Activated CD4-positive, alpha-beta T cell treated with anti-CD3 and anti-CD28 coated beads, Interleukin-10, Interleukin-2, amounts not matched to agents 100 ng/mL and 50 ng/mL, durations not matched to agents 16 hours and 8 hours (primary cell): Measurements from ENCODE around the gene TNPO1.

Experiments
- DNase-seq: peaks from one replicate; pipeline ENCODE4 v3.0.0-alpha.2; 2020

Gene TNPO1

GRCh38 chr5:72936893-72937292 lies 120.4 kb downstream of the TNPO1 start:
- no peak for DNase-seq

GRCh38 chr5:72937517-72938061 lies 121.1 kb downstream of the TNPO1 start:
- DNase-seq, result no peak

GRCh38 chr5:72938206-72938605 lies 121.7 kb downstream of the TNPO1 start:
- no peak for DNase-seq

- DNase-seq, result no peak
Measured at GRCh38 chr5:72940082-72940481, 123.6 kb downstream of the TNPO1 start.

GRCh38 chr5:72943307-72943706 lies 126.8 kb downstream of the TNPO1 start:
- DNase-seq, result no peak

GRCh38 chr5:72947498-72947897 lies 131.0 kb downstream of the TNPO1 start:
- DNase-seq, result no peak

GRCh38 chr5:72949481-72949880 lies 133.0 kb downstream of the TNPO1 start:
- no peak for DNase-seq

GRCh38 chr5:72951671-72952468 lies 135.4 kb downstream of the TNPO1 start:
- DNase-seq, result no peak

- no peak for DNase-seq
Measured at GRCh38 chr5:72954389-72954788, 137.9 kb downstream of the TNPO1 start.

GRCh38 chr5:72955143-72955767 lies 138.8 kb downstream of the TNPO1 start:
- DNase-seq, result no peak

GRCh38 chr5:72955768-72956323 lies 139.4 kb downstream of the TNPO1 start, which contains the start of gene FCHO2:
Gene FCHO2, plus strand, starts transcription at chr5:72956041. Its CDS starts 56 bp downstream, at chr5:72956097.
- DNase-seq, result peak; percentile 97

- DNase-seq, result peak; percentile 16
Measured at GRCh38 chr5:72956324-72957140, 140.1 kb downstream of the TNPO1 start.

- DNase-seq, result no peak
Measured at GRCh38 chr5:72957337-72957736, 140.9 kb downstream of the TNPO1 start.

- DNase-seq, result no peak
Measured at GRCh38 chr5:72959257-72959656, 142.8 kb downstream of the TNPO1 start.
